GM23248 (cell line): ENCODE measurements around the gene CFAP92. TPM values are rescaled to one million over a fixed set of nuclear protein-coding genes. Genes with fewer than 3 reads are reported as not detected.
"Not testable (repeated sequence)": the region's sequence is repeated elsewhere in the genome, so short reads cannot be mapped to it uniquely, and the experiment has no call there.

ENCODE experiments used
- DNase-seq: peaks from one replicate; pipeline ENCODE4 v3.0.0-alpha.2; 2015
- H2AFZ ChIP-seq: fragments of 200-600 bp; sonication (generic); 2 replicates; pipeline ENCODE4 v1.6.1; 2016; ENCODE audit warnings: antibody characterized with exemption
- H3F3A ChIP-seq: fragments of 200-600 bp; sonication (generic); 2 replicates; pipeline ENCODE4 v1.6.1; 2016; ENCODE audit warnings: mild to moderate bottlenecking, antibody characterized with exemption, mixed run types; ENCODE audit not compliant: insufficient read depth
- H3K27ac ChIP-seq: fragments of 200-600 bp; sonication (generic); 2 replicates; pipeline ENCODE4 v1.5.1; 2016; ENCODE audit warnings: mild to moderate bottlenecking
- H3K27me3 ChIP-seq: fragments of 200-600 bp; sonication (generic); replicated peaks from 2 replicates; pipeline ENCODE4 v1.6.1; 2016; ENCODE audit warnings: mild to moderate bottlenecking; ENCODE audit not compliant: insufficient read depth
- H3K36me3 ChIP-seq: fragments of 200-600 bp; sonication (generic); 2 replicates; pipeline ENCODE4 v1.6.1; 2016; ENCODE audit warnings: low read depth, mild to moderate bottlenecking
- H3K4me1 ChIP-seq: fragments of 200-600 bp; sonication (generic); 2 replicates; pipeline ENCODE4 v1.6.1; 2016; ENCODE audit warnings: mild to moderate bottlenecking; ENCODE audit not compliant: insufficient read depth
- H3K4me2 ChIP-seq: fragments of 200-600 bp; sonication (generic); one replicate; pipeline ENCODE4 v1.6.1; 2016; ENCODE audit warnings: mild to moderate bottlenecking; ENCODE audit not compliant: unreplicated experiment
- H3K4me3 ChIP-seq: fragments of 200-600 bp; sonication (generic); 2 replicates; pipeline ENCODE4 v1.5.1; 2016; ENCODE audit warnings: mild to moderate bottlenecking
- H3K79me2 ChIP-seq: fragments of 200-600 bp; sonication (generic); 2 replicates; pipeline ENCODE4 v1.6.1; 2016; ENCODE audit warnings: mild to moderate bottlenecking; ENCODE audit not compliant: insufficient read depth
- H3K9ac ChIP-seq: fragments of 200-600 bp; sonication (generic); 2 replicates; pipeline ENCODE4 v1.6.1; 2016; ENCODE audit warnings: mild to moderate bottlenecking
- H3K9me2 ChIP-seq: fragments of 200-600 bp; sonication (generic); 2 replicates; pipeline ENCODE4 v1.6.1; 2016; ENCODE audit warnings: mixed run types, mild to moderate bottlenecking, moderate library complexity; ENCODE audit not compliant: insufficient read depth
- H3K9me3 ChIP-seq: fragments of 200-600 bp; sonication (generic); one replicate; pipeline ENCODE4 v1.6.1; 2017; ENCODE audit warnings: low read depth
- H4K20me1 ChIP-seq: fragments of 200-600 bp; sonication (generic); 2 replicates; pipeline ENCODE4 v1.6.0; 2016; ENCODE audit not compliant: insufficient read depth
- EZH2 ChIP-seq: fragments of 200-600 bp; sonication (generic); IDR thresholded peaks from 2 replicates; pipeline ENCODE4 v1.6.1; 2018; ENCODE audit warnings: antibody characterized with exemption, mild to moderate bottlenecking; ENCODE audit not compliant: insufficient read depth, poor library complexity, severe bottlenecking
- EZH2phosphoT487 ChIP-seq: fragments of 200-600 bp; sonication (generic); IDR thresholded peaks from 2 replicates; pipeline ENCODE4 v1.6.1; 2018; ENCODE audit warnings: antibody characterized with exemption, moderate library complexity, mild to moderate bottlenecking, low read depth; ENCODE audit not compliant: insufficient read depth
- WGBS, 2 experiments: methylation state at CpG; one replicate each; pipeline ENCODE4 v1.1.6; 2015 to 2017; ENCODE audit warnings: low lambda C conversion rate in 2 of 2, low coverage in 1 of 2; ENCODE audit errors: missing lambda C conversion rate in 2 of 2; 5-methylcytosine and 5-hydroxymethylcytosine counted together
- in situ Hi-C: fragments of 300-500 bp; cut with MboI; formaldehyde crosslinking; loops from 2 replicates; pipeline ENCODE4 v1.15.0; 2020
- polyA plus RNA-seq: library from polyadenylated mRNA; unstranded; fragments of >200 nt; fragmentation: Nextera tagmentation; extraction: Ambion mirVana; gene quantifications from 2 replicates; pipeline ENCODE4 v1.2.1, GENCODE V29; 2016
- total RNA-seq: library from RNA; depleted of rRNA; stranded (reverse); fragments of >200 nt; shearing (Covaris generic); gene quantifications from 2 replicates; pipeline ENCODE4 v1.2.3, GENCODE V29; 2014

CFAP92 gene
- total and polyA plus RNA-seq, 2 experiments from 2014 or later = not detected

- Histone ChIP-seq H3K4me3 (no peak overlapping the region), H3F3A (no peaks in the 10 kb centered on the region), H2AFZ (no peak overlapping the region), H3K9ac (no peak overlapping the region), H3K79me2 (peaks cover 32% of the 10 kb centered on the region), H3K4me1 (no peaks in the 10 kb centered on the region), H4K20me1 (no peaks in the 10 kb centered on the region), H3K9me2 (no peaks in the 10 kb centered on the region), H3K9me3 (no peaks in the 10 kb centered on the region), H3K4me2 (no peak overlapping the region), H3K27ac (no peak overlapping the region), H3K27me3 (no peaks in the 10 kb centered on the region), H3K36me3 (peaks cover 26% of the 10 kb centered on the region)
- 90 to 91% methylated on average over 7 of the region's 7 CpGs for WGBS, 2 experiments
- no peak for DNase-seq
- TF ChIP-seq EZH2phosphoT487 (no peak), EZH2 (no peak)
- in situ Hi-C loops = no loop called here
Observed at GRCh38 chr3:128889139-128889894, 104.6 kb downstream of the CFAP92 start.

- Histone ChIP-seq H3K9ac (no peak overlapping the region), H3K36me3 (peaks cover 30% of the 10 kb centered on the region), H4K20me1 (no peaks in the 10 kb centered on the region), H3F3A (no peaks in the 10 kb centered on the region), H3K27me3 (no peaks in the 10 kb centered on the region), H3K79me2 (peaks cover 75% of the 10 kb centered on the region), H3K27ac (no peak overlapping the region), H3K4me1 (peaks cover 7% of the 10 kb centered on the region), H3K9me2 (no peaks in the 10 kb centered on the region), H3K4me3 (no peak overlapping the region), H3K9me3 (no peaks in the 10 kb centered on the region), H2AFZ (no peak overlapping the region), H3K4me2 (no peak overlapping the region)
- in situ Hi-C loops = no loop called here
- 94 to 100% methylated on average over 1 of the region's 1 CpG for WGBS, 2 experiments
- no peak for DNase-seq
- TF ChIP-seq EZH2 (no peak), EZH2phosphoT487 (no peak)
Observed at GRCh38 chr3:128884992-128885391, 108.9 kb downstream of the CFAP92 start.

GRCh38 chr3:128882719-128883118 is 111.2 kb downstream of the CFAP92 start:
- TF ChIP-seq EZH2 (no peak), EZH2phosphoT487 (no peak)
- peaks cover 68% of the 10 kb centered on the region for H3K79me2 ChIP-seq
- no peak overlapping the region for H3K4me2 ChIP-seq
- peaks cover 20% of the 10 kb centered on the region; the same call in 1 of the 2 replicates for H3K36me3 ChIP-seq
- no peaks in the 10 kb centered on the region for H3K9me2 ChIP-seq
- H3K4me3 ChIP-seq = no peak overlapping the region
- no peak overlapping the region for H3K9ac ChIP-seq
- no peaks in the 10 kb centered on the region for H4K20me1 ChIP-seq
- no peak for DNase-seq
- H2AFZ ChIP-seq = no peak overlapping the region
- no peaks in the 10 kb centered on the region for H3K9me3 ChIP-seq
- peaks cover 14% of the 10 kb centered on the region for H3K4me1 ChIP-seq
- peaks cover 14% of the 10 kb centered on the region for H3F3A ChIP-seq
- 91 to 100% methylated on average over 1 of the region's 1 CpG for WGBS, 2 experiments
- H3K27ac ChIP-seq = no peak overlapping the region
- in situ Hi-C loops = no loop called here
- no peaks in the 10 kb centered on the region for H3K27me3 ChIP-seq

GRCh38 chr3:128881576-128881975 is 112.3 kb downstream of the CFAP92 start:
- Histone ChIP-seq H3K9me3 (no peaks in the 10 kb centered on the region), H3F3A (peaks cover 14% of the 10 kb centered on the region), H3K36me3 (peaks cover 12% of the 10 kb centered on the region; the same call in 1 of the 2 replicates), H3K27ac (no peak overlapping the region), H3K4me2 (no peak overlapping the region), H3K27me3 (no peaks in the 10 kb centered on the region), H3K9me2 (no peaks in the 10 kb centered on the region), H3K79me2 (peaks cover 71% of the 10 kb centered on the region), H3K4me1 (peaks cover 14% of the 10 kb centered on the region), H3K9ac (no peak overlapping the region), H3K4me3 (no peak overlapping the region), H2AFZ (no peak overlapping the region), H4K20me1 (no peaks in the 10 kb centered on the region)
- in situ Hi-C loops = no loop called here
- TF ChIP-seq EZH2 = no peak
- no peak for TF ChIP-seq EZH2phosphoT487
- WGBS, 2 experiments = 90% methylated on average over 6 of the region's 6 CpGs
- DNase-seq = no peak

GRCh38 chr3:128880455-128880854 is 113.4 kb downstream of the CFAP92 start:
- DNase-seq, H4K20me1 ChIP-seq, in situ Hi-C loops, H3K9me3 ChIP-seq, H3K9me2 ChIP-seq, H3K27me3 ChIP-seq: not testable (repeated sequence)
- Histone ChIP-seq H3K4me1 (peaks cover 14% of the 10 kb centered on the region), H3K36me3 (peaks cover 12% of the 10 kb centered on the region; the same call in 1 of the 2 replicates), H3F3A (peaks cover 14% of the 10 kb centered on the region), H3K27ac (0 out of 2 replicates have a peak overlapping the region, but pooled peaks have one; percentile 98), H3K4me3 (peak overlapping the region; percentile 83), H2AFZ (0 out of 2 replicates have a peak overlapping the region, but pooled peaks have one; percentile 87), H3K4me2 (peak overlapping the region; percentile 91), H3K79me2 (peaks cover 68% of the 10 kb centered on the region), H3K9ac (peak overlapping the region; percentile 97)
- WGBS, 2 experiments = 67 to 68% methylated on average over 12 of the region's 12 CpGs
